Parathyroid adenoma (tissue), 2 donors: ENCODE data around the gene GIMAP1.

Experiments used
- H2AFZ ChIP-seq: fragments of 300-600 bp; sonication (generic); one replicate; pipeline ENCODE4 v1.7.0; 2017; ENCODE audit warnings: antibody characterized with exemption, mild to moderate bottlenecking
- H3K27ac ChIP-seq: fragments of 300-600 bp; sonication (generic); one replicate; pipeline ENCODE4 v1.7.0; 2017
- H3K27me3 ChIP-seq: fragments of 300-600 bp; sonication (generic); one replicate; pipeline ENCODE4 v1.7.0; 2017; ENCODE audit warnings: low read length; ENCODE audit not compliant: control insufficient read depth, insufficient read depth
- H3K36me3 ChIP-seq: fragments of 300-600 bp; sonication (generic); one replicate; pipeline ENCODE4 v1.7.0; 2017; ENCODE audit warnings: low read length; ENCODE audit not compliant: control insufficient read depth, insufficient read depth
- H3K4me1 ChIP-seq: fragments of 300-600 bp; sonication (generic); one replicate; pipeline ENCODE4 v1.7.0; 2017; ENCODE audit warnings: control low read depth
- H3K4me2 ChIP-seq: fragments of 300-600 bp; sonication (generic); one replicate; pipeline ENCODE4 v1.7.0; 2017; ENCODE audit warnings: low read length
- H3K4me3 ChIP-seq: fragments of 300-600 bp; sonication (generic); one replicate; pipeline ENCODE4 v1.7.0; 2017; ENCODE audit warnings: low read depth, low read length
- H3K79me2 ChIP-seq: fragments of 300-600 bp; sonication (generic); one replicate; pipeline ENCODE4 v1.7.0; 2017; ENCODE audit warnings: control low read depth
- H3K9ac ChIP-seq: fragments of 300-600 bp; sonication (generic); one replicate; pipeline ENCODE4 v1.7.0; 2017; ENCODE audit warnings: mild to moderate bottlenecking
- H3K9me3 ChIP-seq: fragments of 300-600 bp; sonication (generic); one replicate; pipeline ENCODE4 v1.7.0; 2017; ENCODE audit warnings: low read length; ENCODE audit not compliant: control insufficient read depth
- TF ChIP-seq, protein P1 (sequence below): fragments of 300-600 bp; sonication (generic); IDR thresholded peaks from one replicate; pipeline ENCODE4 v1.7.0; 2017; ENCODE audit warnings: antibody characterized with exemption, mild to moderate bottlenecking
- donor health status: primary hyperparathyroidism.

Gene GIMAP1

GRCh38 chr7:150754951-150755350 lies 38.5 kb downstream of the GIMAP1 start:
- Histone ChIP-seq H3K79me2 (no peaks in the 10 kb centered on the region), H3K4me2 (no peak overlapping the region), H3K36me3 (no peaks in the 10 kb centered on the region), H3K9me3 (no peaks in the 10 kb centered on the region), H3K9ac (no peak overlapping the region), H3K27me3 (no peaks in the 10 kb centered on the region), H2AFZ (no peak overlapping the region), H3K4me3 (no peak overlapping the region), H3K27ac (peak overlapping the region; percentile 19), H3K4me1 (no peaks in the 10 kb centered on the region)
- TF ChIP-seq, protein P1, sequence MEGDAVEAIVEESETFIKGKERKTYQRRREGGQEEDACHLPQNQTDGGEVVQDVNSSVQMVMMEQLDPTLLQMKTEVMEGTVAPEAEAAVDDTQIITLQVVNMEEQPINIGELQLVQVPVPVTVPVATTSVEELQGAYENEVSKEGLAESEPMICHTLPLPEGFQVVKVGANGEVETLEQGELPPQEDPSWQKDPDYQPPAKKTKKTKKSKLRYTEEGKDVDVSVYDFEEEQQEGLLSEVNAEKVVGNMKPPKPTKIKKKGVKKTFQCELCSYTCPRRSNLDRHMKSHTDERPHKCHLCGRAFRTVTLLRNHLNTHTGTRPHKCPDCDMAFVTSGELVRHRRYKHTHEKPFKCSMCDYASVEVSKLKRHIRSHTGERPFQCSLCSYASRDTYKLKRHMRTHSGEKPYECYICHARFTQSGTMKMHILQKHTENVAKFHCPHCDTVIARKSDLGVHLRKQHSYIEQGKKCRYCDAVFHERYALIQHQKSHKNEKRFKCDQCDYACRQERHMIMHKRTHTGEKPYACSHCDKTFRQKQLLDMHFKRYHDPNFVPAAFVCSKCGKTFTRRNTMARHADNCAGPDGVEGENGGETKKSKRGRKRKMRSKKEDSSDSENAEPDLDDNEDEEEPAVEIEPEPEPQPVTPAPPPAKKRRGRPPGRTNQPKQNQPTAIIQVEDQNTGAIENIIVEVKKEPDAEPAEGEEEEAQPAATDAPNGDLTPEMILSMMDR = no peak

DNA sequence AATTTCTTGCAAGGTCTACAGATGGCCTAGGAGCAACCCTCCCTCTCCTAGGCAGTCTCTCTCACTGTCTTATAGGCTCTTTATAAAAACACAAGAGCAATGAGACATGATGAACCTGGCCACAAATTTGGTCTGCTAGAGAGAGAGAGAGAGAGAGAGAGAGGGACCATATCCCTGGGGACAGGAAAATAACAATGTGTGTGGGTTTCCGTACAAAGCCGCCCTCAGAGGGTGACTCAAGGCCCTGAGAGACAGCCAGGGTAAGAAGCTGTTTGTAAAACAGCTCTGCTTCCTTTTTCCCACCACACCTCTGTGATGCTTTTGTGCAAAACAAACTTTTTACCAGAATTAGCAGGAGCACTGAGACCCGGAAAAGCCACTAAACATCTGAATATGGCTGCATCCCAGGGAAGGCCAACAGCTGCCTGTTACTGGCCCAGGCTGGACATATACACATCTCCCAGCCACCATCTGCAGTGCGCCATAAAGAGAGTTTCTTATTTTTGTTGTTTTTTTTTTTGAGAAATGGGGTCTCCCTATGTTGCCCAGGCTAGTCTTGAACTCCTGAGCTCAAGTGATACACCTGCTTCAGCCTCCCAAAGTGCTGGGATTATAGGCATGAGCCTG lies 39.2 kb downstream of the GIMAP1 start:
- Histone ChIP-seq H3K9ac (no peak overlapping the region), H3K36me3 (no peaks in the 10 kb centered on the region), H3K4me2 (no peak overlapping the region), H3K9me3 (no peaks in the 10 kb centered on the region), H3K4me3 (no peak overlapping the region), H2AFZ (no peak overlapping the region), H3K4me1 (no peaks in the 10 kb centered on the region), H3K27me3 (no peaks in the 10 kb centered on the region), H3K27ac (peak overlapping the region; percentile 53), H3K79me2 (no peaks in the 10 kb centered on the region)
- TF ChIP-seq, protein P1 = no peak

DNA sequence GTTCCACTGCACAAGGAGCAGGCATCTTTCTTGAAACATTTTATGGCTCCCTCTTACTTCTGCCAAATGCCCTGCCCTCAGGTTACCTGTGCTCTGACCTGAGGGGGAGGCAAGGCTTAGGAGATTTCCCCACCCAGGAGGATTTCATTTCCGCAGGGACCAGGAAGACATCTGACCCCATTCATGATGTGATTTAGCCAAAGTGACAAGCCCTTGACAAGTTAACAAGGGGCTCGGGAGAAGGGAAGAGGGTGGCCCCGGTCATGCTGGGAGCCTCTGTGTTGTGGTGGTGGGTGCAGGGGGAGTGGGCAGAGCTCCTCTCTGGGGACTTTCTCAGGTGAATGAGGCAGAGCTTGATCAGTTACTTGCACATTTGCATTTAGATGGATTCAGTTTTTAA lies 39.8 kb downstream of the GIMAP1 start:
- Histone ChIP-seq H3K36me3 (no peaks in the 10 kb centered on the region), H3K4me3 (no peak overlapping the region), H3K9ac (no peak overlapping the region), H3K4me1 (no peaks in the 10 kb centered on the region), H3K27me3 (no peaks in the 10 kb centered on the region), H3K27ac (peak overlapping the region; percentile 53), H3K9me3 (no peaks in the 10 kb centered on the region), H3K79me2 (no peaks in the 10 kb centered on the region), H3K4me2 (no peak overlapping the region), H2AFZ (no peak overlapping the region)
- TF ChIP-seq, protein P1 = no peak

DNA sequence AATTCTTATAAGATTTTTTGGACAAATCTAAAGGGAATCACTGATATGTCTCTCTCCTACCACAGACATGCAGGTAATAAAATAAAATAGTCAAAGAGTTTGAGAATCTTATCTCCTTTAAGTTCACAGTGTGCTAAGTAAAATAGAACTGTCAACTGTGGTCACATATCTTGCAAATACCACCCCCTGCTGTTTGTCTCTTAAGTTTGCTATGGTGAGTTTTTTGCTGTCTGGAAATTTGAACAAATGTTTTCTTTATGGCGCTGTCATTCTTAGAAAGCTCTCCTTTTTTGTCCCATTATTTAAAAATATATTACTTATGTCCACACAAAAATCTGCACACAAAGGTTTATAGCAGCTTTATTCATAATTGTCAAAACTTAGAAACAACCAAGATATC lies 40.4 kb downstream of the GIMAP1 start:
- H3K27ac ChIP-seq = no peak overlapping the region

More for the DNA sequence above, 40.4 kb downstream of the GIMAP1 start:
- no peak overlapping the region for H2AFZ ChIP-seq
- H3K4me2 ChIP-seq = no peak overlapping the region
- no peaks in the 10 kb centered on the region for H3K27me3 ChIP-seq
- H3K4me1 ChIP-seq = no peaks in the 10 kb centered on the region
- H3K79me2 ChIP-seq = no peaks in the 10 kb centered on the region
- H3K36me3 ChIP-seq = no peaks in the 10 kb centered on the region
- TF ChIP-seq, protein P1 = peak; percentile 19
- no peak overlapping the region for H3K4me3 ChIP-seq
- H3K9ac ChIP-seq = no peak overlapping the region
- H3K9me3 ChIP-seq = no peaks in the 10 kb centered on the region
